ENCODE results near the gene ELOVL2. TPM values are rescaled to one million over a fixed set of nuclear protein-coding genes. Genes with fewer than 3 reads are reported as not detected.

Gene ELOVL2
- total RNA-seq, 1 experiment from 2014 or later = not detected

- BruUV-seq (replicated peaks) = no TSS peak
- H3K4me1 Mint-ChIP-seq (ENCODE audit: insufficient read depth, unreplicated experiment) = no peaks in the 10 kb centered on the region
- no peak for TF ChIP-seq CTCF (IDR thresholded peaks at IDR 0.05; ENCODE audit: unreplicated experiment)
- H3K36me3 Mint-ChIP-seq (ENCODE audit: insufficient read depth, unreplicated experiment) = no peaks in the 10 kb centered on the region
- peaks cover 18% of the 10 kb centered on the region for H3K27me3 Mint-ChIP-seq (ENCODE audit: insufficient read depth, unreplicated experiment)
- intact Hi-C loops (cut with micrococcal nuclease) = no loop called here
- CTCF ChIA-PET = interaction anchor here (0.5 to 1.7 kb wide), 3 partner anchors 16 to 91 kb away, joined by 3 to 7 read pairs (median 4); no protein-coding TSS in a partner anchor
- DNase-seq (ENCODE audit: unreplicated experiment) = no peak
- no peak overlapping the region for H3K27ac Mint-ChIP-seq (ENCODE audit: low read depth, unreplicated experiment)
- peak overlapping the region; percentile 3 for H3K4me3 Mint-ChIP-seq (ENCODE audit: unreplicated experiment)
- no peaks in the 10 kb centered on the region for H3K9me3 Mint-ChIP-seq (ENCODE audit: unreplicated experiment)
- POLR2A ChIA-PET = no interaction called here
These were observed 1.2 kb downstream of the ELOVL2 start for GRCh38 chr6:11042750-11043377.

- Mint-ChIP-seq H3K4me1 (ENCODE audit: insufficient read depth, unreplicated experiment) (no peaks in the 10 kb centered on the region), H3K27ac (ENCODE audit: low read depth, unreplicated experiment) (no peak overlapping the region), H3K27me3 (ENCODE audit: insufficient read depth, unreplicated experiment) (peaks cover 18% of the 10 kb centered on the region), H3K4me3 (ENCODE audit: unreplicated experiment) (no peak overlapping the region), H3K36me3 (ENCODE audit: insufficient read depth, unreplicated experiment) (no peaks in the 10 kb centered on the region), H3K9me3 (ENCODE audit: unreplicated experiment) (no peaks in the 10 kb centered on the region)
- no peak for DNase-seq (ENCODE audit: unreplicated experiment)
- POLR2A ChIA-PET = no interaction called here
- CTCF ChIA-PET = interaction anchor here (0.5 to 1.7 kb wide), 2 partner anchors 71 to 90 kb away, joined by 3 to 7 read pairs; no protein-coding TSS in a partner anchor
- no TSS peak for BruUV-seq (replicated peaks)
- no peak for TF ChIP-seq CTCF (IDR thresholded peaks at IDR 0.05; ENCODE audit: unreplicated experiment)
- intact Hi-C loops (cut with micrococcal nuclease) = no loop called here
These were observed 1.9 kb downstream of the ELOVL2 start for GRCh38 chr6:11042025-11042749.

- intact Hi-C loops (cut with micrococcal nuclease) = no loop called here
- peaks cover 18% of the 10 kb centered on the region for H3K27me3 Mint-ChIP-seq (ENCODE audit: insufficient read depth, unreplicated experiment)
These were observed 4.0 kb downstream of the ELOVL2 start for GRCh38 chr6:11040134-11040533.

More at GRCh38 chr6:11040134-11040533, 4.0 kb downstream of the ELOVL2 start:
- H3K4me3 Mint-ChIP-seq (ENCODE audit: unreplicated experiment) = no peak overlapping the region
- no peaks in the 10 kb centered on the region for H3K9me3 Mint-ChIP-seq (ENCODE audit: unreplicated experiment)
- no peak for DNase-seq (ENCODE audit: unreplicated experiment)
- no TSS peak for BruUV-seq (replicated peaks)
- no peaks in the 10 kb centered on the region for H3K36me3 Mint-ChIP-seq (ENCODE audit: insufficient read depth, unreplicated experiment)
- POLR2A ChIA-PET = interaction anchor here (1.3 to 1.4 kb wide), 2 partner anchors 20 to 29 kb away, joined by 3 to 4 read pairs; no protein-coding TSS in a partner anchor
- CTCF ChIA-PET = interaction anchor here (0.6 to 1.4 kb wide), 4 partner anchors 9 to 85 kb away, joined by 3 to 4 read pairs (median 4); no protein-coding TSS in a partner anchor
- no peak for TF ChIP-seq CTCF (IDR thresholded peaks at IDR 0.05; ENCODE audit: unreplicated experiment)
- H3K4me1 Mint-ChIP-seq (ENCODE audit: insufficient read depth, unreplicated experiment) = no peaks in the 10 kb centered on the region
- no peak overlapping the region for H3K27ac Mint-ChIP-seq (ENCODE audit: low read depth, unreplicated experiment)

Measured in MCF 10A (cell line).